ENCODE results near the gene ABCA7. TPM values are rescaled to one million over a fixed set of nuclear protein-coding genes. Genes with fewer than 3 reads are reported as not detected.

The ABCA7 gene
- 6.7 to 15.9 TPM (median 8.9 TPM) in 3 replicates for total RNA-seq
- long read RNA-seq, partial matches to known transcripts: 3 of 8 reads
- long read RNA-seq, other reads (novel, unspliced or antisense): 5 of 8 reads

GRCh38 chr19:1039646-1040475 lies at the start of gene ABCA7:
Gene ABCA7 (plus strand): TSS chr19:1040107. CDS start chr19:1041362, 1,255 bp downstream.
- peak; percentile 21 for TF ChIP-seq CTCF (IDR thresholded peaks at IDR 0.05)
- Mint-ChIP-seq H3K4me3 (ENCODE audit: unreplicated experiment) (peak within 1 kb of the TSS; percentile 85), H3K9me3 (ENCODE audit: low read depth) (no peaks in the 10 kb centered on the region), H3K36me3 (ENCODE audit: low read depth) (peaks cover 16% of the 10 kb centered on the region), H3K27me3 (ENCODE audit: low read depth) (no peaks in the 10 kb centered on the region), H3K27ac (ENCODE audit: unreplicated experiment) (peak within 1 kb of the TSS; percentile 85), H3K4me1 (ENCODE audit: low read depth) (peaks cover 50% of the 10 kb centered on the region)
- no peak for DNase-seq (ENCODE audit: low spot score)

GRCh38 chr19:990119-990571 lies 49.8 kb upstream of the ABCA7 start:
- Mint-ChIP-seq H3K36me3 (ENCODE audit: low read depth) (peaks cover 10% of the 10 kb centered on the region), H3K4me1 (ENCODE audit: low read depth) (peaks cover 3% of the 10 kb centered on the region), H3K4me3 (ENCODE audit: unreplicated experiment) (no peak overlapping the region), H3K27me3 (ENCODE audit: low read depth) (no peaks in the 10 kb centered on the region), H3K9me3 (ENCODE audit: low read depth) (no peaks in the 10 kb centered on the region), H3K27ac (ENCODE audit: unreplicated experiment) (no peak overlapping the region)
- no peak for TF ChIP-seq CTCF (IDR thresholded peaks at IDR 0.05)
- peak; percentile 94 for DNase-seq (ENCODE audit: low spot score)

GRCh38 chr19:990746-991145 lies 49.2 kb upstream of the ABCA7 start:
- H3K9me3 Mint-ChIP-seq (ENCODE audit: low read depth): no peaks in the 10 kb centered on the region
- peaks cover 10% of the 10 kb centered on the region for H3K36me3 Mint-ChIP-seq (ENCODE audit: low read depth)
- H3K4me3 Mint-ChIP-seq (ENCODE audit: unreplicated experiment): no peak overlapping the region
- no peak for TF ChIP-seq CTCF (IDR thresholded peaks at IDR 0.05)
- no peaks in the 10 kb centered on the region for H3K27me3 Mint-ChIP-seq (ENCODE audit: low read depth)
- no peak overlapping the region for H3K27ac Mint-ChIP-seq (ENCODE audit: unreplicated experiment)
- H3K4me1 Mint-ChIP-seq (ENCODE audit: low read depth): no peaks in the 10 kb centered on the region
- DNase-seq (ENCODE audit: low spot score): peak; percentile 90

GRCh38 chr19:991174-991931 lies 48.6 kb upstream of the ABCA7 start:
- Mint-ChIP-seq H3K27me3 (ENCODE audit: low read depth) (peaks cover under 1% of the 10 kb centered on the region), H3K4me1 (ENCODE audit: low read depth) (peaks cover 2% of the 10 kb centered on the region), H3K27ac (ENCODE audit: unreplicated experiment) (no peak overlapping the region)

More at GRCh38 chr19:991174-991931, 48.6 kb upstream of the ABCA7 start:
- TF ChIP-seq CTCF (IDR thresholded peaks at IDR 0.05): no peak
- Mint-ChIP-seq H3K4me3 (ENCODE audit: unreplicated experiment) (no peak overlapping the region), H3K36me3 (ENCODE audit: low read depth) (peaks cover 10% of the 10 kb centered on the region), H3K9me3 (ENCODE audit: low read depth) (no peaks in the 10 kb centered on the region)
- no peak for DNase-seq (ENCODE audit: low spot score)

Measured in chondrocyte (in vitro differentiated cells).